Measurements from ENCODE around the gene ARL16.
A peak's percentile ranks its signal among the peaks of the same experiment; 100 is the strongest.

ARL16 gene

GRCh38 chr17:81700353-81701287 lies 17.0 kb upstream of the ARL16 start:
- in situ Hi-C loops (cut with MboI; ENCODE audit: low pct_unique_long_range_greater_than_20kb, low sequenced_read_pairs): no loop called here
- DNase-seq: no peak

- in situ Hi-C loops (cut with MboI; ENCODE audit: low pct_unique_long_range_greater_than_20kb, low sequenced_read_pairs): no loop called here
These were observed 13.9 kb upstream of the ARL16 start for GRCh38 chr17:81697261-81698044.

GRCh38 chr17:81696218-81696941 lies 12.8 kb upstream of the ARL16 start:
- in situ Hi-C loops (cut with MboI; ENCODE audit: low pct_unique_long_range_greater_than_20kb, low sequenced_read_pairs): no loop called here
- DNase-seq: no peak

More at GRCh38 chr17:81697261-81698044, 13.9 kb upstream of the ARL16 start:
- DNase-seq: no peak

- in situ Hi-C loops (cut with MboI; ENCODE audit: low pct_unique_long_range_greater_than_20kb, low sequenced_read_pairs): no loop called here
These were observed 12.2 kb upstream of the ARL16 start for GRCh38 chr17:81695801-81696200.

GRCh38 chr17:81695211-81695610 lies 11.6 kb upstream of the ARL16 start:
- in situ Hi-C loops (cut with MboI; ENCODE audit: low pct_unique_long_range_greater_than_20kb, low sequenced_read_pairs): no loop called here
- DNase-seq: no peak

More at GRCh38 chr17:81695801-81696200, 12.2 kb upstream of the ARL16 start:
- DNase-seq: no peak

GRCh38 chr17:81694810-81695209 lies 11.2 kb upstream of the ARL16 start:
- in situ Hi-C loops (cut with MboI; ENCODE audit: low pct_unique_long_range_greater_than_20kb, low sequenced_read_pairs): no loop called here
- no peak for DNase-seq

- no peak for DNase-seq
- in situ Hi-C loops (cut with MboI; ENCODE audit: low pct_unique_long_range_greater_than_20kb, low sequenced_read_pairs): no loop called here
These were observed 10.1 kb upstream of the ARL16 start for GRCh38 chr17:81693509-81694210.

- DNase-seq: no peak
- in situ Hi-C loops (cut with MboI; ENCODE audit: low pct_unique_long_range_greater_than_20kb, low sequenced_read_pairs): no loop called here
These were observed 8.0 kb upstream of the ARL16 start for GRCh38 chr17:81691608-81692007.

- no peak for DNase-seq
- in situ Hi-C loops (cut with MboI; ENCODE audit: low pct_unique_long_range_greater_than_20kb, low sequenced_read_pairs): no loop called here
These were observed 7.6 kb upstream of the ARL16 start for GRCh38 chr17:81691196-81691595.

- no peak for DNase-seq
- in situ Hi-C loops (cut with MboI; ENCODE audit: low pct_unique_long_range_greater_than_20kb, low sequenced_read_pairs): no loop called here
These were observed 7.0 kb upstream of the ARL16 start for GRCh38 chr17:81690549-81690948.

- in situ Hi-C loops (cut with MboI; ENCODE audit: low pct_unique_long_range_greater_than_20kb, low sequenced_read_pairs): no loop called here
These were observed 6.5 kb upstream of the ARL16 start for GRCh38 chr17:81690066-81690465.

GRCh38 chr17:81688616-81689015 lies 5.0 kb upstream of the ARL16 start:
- in situ Hi-C loops (cut with MboI; ENCODE audit: low pct_unique_long_range_greater_than_20kb, low sequenced_read_pairs): no loop called here
- DNase-seq: no peak

More at GRCh38 chr17:81690066-81690465, 6.5 kb upstream of the ARL16 start:
- DNase-seq: no peak

GRCh38 chr17:81687770-81688541 lies 4.4 kb upstream of the ARL16 start:
- in situ Hi-C loops (cut with MboI; ENCODE audit: low pct_unique_long_range_greater_than_20kb, low sequenced_read_pairs): no loop called here
- no peak for DNase-seq

GRCh38 chr17:81686614-81687013 lies 3.0 kb upstream of the ARL16 start:
- in situ Hi-C loops (cut with MboI; ENCODE audit: low pct_unique_long_range_greater_than_20kb, low sequenced_read_pairs): no loop called here
- DNase-seq: no peak

GRCh38 chr17:81685108-81685507 lies 1.5 kb upstream of the ARL16 start:
- in situ Hi-C loops (cut with MboI; ENCODE audit: low pct_unique_long_range_greater_than_20kb, low sequenced_read_pairs): no loop called here
- no peak for DNase-seq

- in situ Hi-C loops (cut with MboI; ENCODE audit: low pct_unique_long_range_greater_than_20kb, low sequenced_read_pairs): no loop called here
- no peak for DNase-seq
These were observed 880 bp upstream of the ARL16 start for GRCh38 chr17:81684442-81684911.

- in situ Hi-C loops (cut with MboI; ENCODE audit: low pct_unique_long_range_greater_than_20kb, low sequenced_read_pairs): no loop called here
- peak; percentile 31 for DNase-seq
These were observed 401 bp downstream of the ARL16 start for GRCh38 chr17:81683208-81683583.

- DNase-seq: peak; percentile 36
- in situ Hi-C loops (cut with MboI; ENCODE audit: low pct_unique_long_range_greater_than_20kb, low sequenced_read_pairs): no loop called here
These were observed 911 bp downstream of the ARL16 start for GRCh38 chr17:81682565-81683207.

Measured in KBM-7 (cell line).